ENCODE measurements around the gene CHRDL1. TPM values are rescaled to one million over a fixed set of nuclear protein-coding genes. Genes with fewer than 3 reads are reported as not detected.

CHRDL1 gene
- total and polyA plus RNA-seq, 2 donors (not counting 1 experiment from before 2014, with no cell fraction given): not detected

DNA sequence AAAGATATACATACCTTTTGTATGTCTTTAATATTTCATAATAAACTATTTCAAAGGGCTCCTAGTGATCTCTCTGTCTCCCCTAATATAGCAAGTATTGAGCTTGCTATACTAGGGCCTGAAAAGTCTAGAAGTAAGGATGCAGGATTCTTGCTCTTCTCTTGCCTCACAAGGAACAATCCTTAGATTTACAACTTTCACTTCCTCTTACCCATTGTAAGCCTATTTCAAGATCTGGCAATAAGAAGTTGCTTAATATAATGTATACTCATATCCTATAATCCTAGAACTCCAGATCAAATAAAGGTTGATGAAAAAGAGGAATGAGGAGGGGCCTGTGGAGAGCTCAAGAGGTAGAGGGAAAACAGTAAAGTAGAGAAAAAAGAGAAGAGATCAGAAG lies 40.8 kb upstream of the CHRDL1 start:
- no peak overlapping the region for H2AFZ ChIP-seq (ENCODE audit: insufficient read depth, low read depth, low read length, poor library complexity, severe bottlenecking)
- DNase-seq (no peak), ATAC-seq (ENCODE audit: low read depth) (no peak)
- ChIA-PET POLR2A (no interaction called here), CTCF (interaction anchor here (1.0 kb wide), 1 partner anchor 11 kb away, joined by 3 read pairs; no protein-coding TSS in a partner anchor)
- TF ChIP-seq CTCF (IDR thresholded peaks at IDR 0.05) (no peak), EZH2 (IDR thresholded peaks at IDR 0.05; ENCODE audit: borderline replicate concordance, insufficient read depth, low read depth, low read length, poor library complexity, severe bottlenecking) (no peak)
- Mint-ChIP-seq H3K27me3 (no peaks in the 10 kb centered on the region), H3K4me3 (no peak overlapping the region), H3K4me1 (no peaks in the 10 kb centered on the region), H3K9me3 (ENCODE audit: insufficient read depth) (no peaks in the 10 kb centered on the region), H3K27ac (no peak overlapping the region)
- no peaks in the 10 kb centered on the region for H3K9me3 ChIP-seq (ENCODE audit: control extremely low read depth in 1 of 3, control insufficient read depth in 2 of 3, insufficient read depth in 1 of 3, low read length in 2 of 3)
- intact Hi-C loops (cut with micrococcal nuclease): no loop called here
- no peaks in the 10 kb centered on the region for H3K36me3 ChIP-seq (replicated peaks in 1 of 2; ENCODE audit: control extremely low read depth in 1 of 2, control insufficient read depth in 1 of 2, extremely low read depth in 1 of 2, insufficient read depth in 2 of 2, low read length in 1 of 2)
- H3K27me3 ChIP-seq (replicated peaks in 1 of 4; ENCODE audit: control extremely low read depth in 1 of 4, control insufficient read depth in 3 of 4, insufficient read depth in 4 of 4, low read length in 3 of 4): no peaks in the 10 kb centered on the region
- H3K27ac ChIP-seq (ENCODE audit: low read length in 2 of 2): no peak overlapping the region
- H3K9ac ChIP-seq (ENCODE audit: low read length): no peak overlapping the region
- H3K79me2 ChIP-seq (ENCODE audit: control insufficient read depth, insufficient read depth, low read length): no peaks in the 10 kb centered on the region
- no peaks in the 10 kb centered on the region for H4K20me1 ChIP-seq (ENCODE audit: control insufficient read depth, insufficient read depth, low read length, poor library complexity, severe bottlenecking)
- no peak overlapping the region for H3K4me3 ChIP-seq (ENCODE audit: control extremely low read depth in 1 of 5, extremely low read depth in 1 of 5, insufficient read depth in 1 of 5, low read depth in 2 of 5, low read length in 4 of 5)
- H3K4me1 ChIP-seq (ENCODE audit: control insufficient read depth in 2 of 2, insufficient read depth in 2 of 2, low read length in 2 of 2): no peaks in the 10 kb centered on the region
- no peak overlapping the region for H3K4me2 ChIP-seq (replicated peaks; ENCODE audit: low read depth, low read length, poor library complexity, severe bottlenecking)

- H3K27me3 Mint-ChIP-seq: no peaks in the 10 kb centered on the region
- intact Hi-C loops (cut with micrococcal nuclease): no loop called here
- H3K4me3 ChIP-seq (ENCODE audit: control extremely low read depth in 1 of 5, extremely low read depth in 1 of 5, insufficient read depth in 1 of 5, low read depth in 2 of 5, low read length in 4 of 5): no peak overlapping the region
- TF ChIP-seq CTCF (IDR thresholded peaks at IDR 0.05) (no peak), EZH2 (IDR thresholded peaks at IDR 0.05; ENCODE audit: borderline replicate concordance, insufficient read depth, low read depth, low read length, poor library complexity, severe bottlenecking) (no peak)
- DNase-seq (no peak), ATAC-seq (ENCODE audit: low read depth) (no peak)
- H3K9ac ChIP-seq (ENCODE audit: low read length): no peak overlapping the region
- H3K4me2 ChIP-seq (replicated peaks; ENCODE audit: low read depth, low read length, poor library complexity, severe bottlenecking): no peak overlapping the region
- H3K4me3 Mint-ChIP-seq: no peak overlapping the region
- CTCF ChIA-PET: interaction anchor here (1.0 kb wide), 1 partner anchor 11 kb away, joined by 3 read pairs; no protein-coding TSS in a partner anchor
- no peaks in the 10 kb centered on the region for H3K9me3 Mint-ChIP-seq (ENCODE audit: insufficient read depth)
- H3K4me1 ChIP-seq (ENCODE audit: control insufficient read depth in 2 of 2, insufficient read depth in 2 of 2, low read length in 2 of 2): no peaks in the 10 kb centered on the region
- no peaks in the 10 kb centered on the region for H3K4me1 Mint-ChIP-seq
- WGBS (ENCODE audit: insufficient coverage): no CpG with 5 or more reads among the region's 1 CpG
- no peak overlapping the region for H3K27ac ChIP-seq (ENCODE audit: low read length in 2 of 2)
- H3K27ac Mint-ChIP-seq: no peak overlapping the region
- no peaks in the 10 kb centered on the region for H3K9me3 ChIP-seq (ENCODE audit: control extremely low read depth in 1 of 3, control insufficient read depth in 2 of 3, insufficient read depth in 1 of 3, low read length in 2 of 3)
- POLR2A ChIA-PET: no interaction called here
- no peaks in the 10 kb centered on the region for H4K20me1 ChIP-seq (ENCODE audit: control insufficient read depth, insufficient read depth, low read length, poor library complexity, severe bottlenecking)
- no peak overlapping the region for H2AFZ ChIP-seq (ENCODE audit: insufficient read depth, low read depth, low read length, poor library complexity, severe bottlenecking)
- no peaks in the 10 kb centered on the region for H3K27me3 ChIP-seq (replicated peaks in 1 of 4; ENCODE audit: control extremely low read depth in 1 of 4, control insufficient read depth in 3 of 4, insufficient read depth in 4 of 4, low read length in 3 of 4)
- H3K79me2 ChIP-seq (ENCODE audit: control insufficient read depth, insufficient read depth, low read length): no peaks in the 10 kb centered on the region
- no peaks in the 10 kb centered on the region for H3K36me3 ChIP-seq (replicated peaks in 1 of 2; ENCODE audit: control extremely low read depth in 1 of 2, control insufficient read depth in 1 of 2, extremely low read depth in 1 of 2, insufficient read depth in 2 of 2, low read length in 1 of 2)
Observed at GRCh38 chrX:110836001-110836400, 40.4 kb upstream of the CHRDL1 start.
